GM19397 (cell line): Measurements from ENCODE around the gene RCE1.
"Not testable (repeated sequence)": the region's sequence is repeated elsewhere in the genome, so short reads cannot be mapped to it uniquely, and the experiment has no call there.

Experiments used
- ATAC-seq: cut with Tn5 transposase; IDR thresholded peaks from one replicate; pipeline ENCODE4 v1.9.1; 2021; ENCODE audit warnings: mild to moderate bottlenecking, moderate library complexity; ENCODE audit not compliant: unreplicated experiment

RCE1 gene

GRCh38 chr11:66842896-66843775, at the start of gene RCE1:
TSS of gene RCE1 (plus strand) at chr11:66843441. CDS start at chr11:66843456, 15 bp downstream.
- peak; percentile 86 for ATAC-seq

GRCh38 chr11:66799815-66800214, 43.4 kb upstream of the RCE1 start:
- ATAC-seq = not testable (repeated sequence)

- peak; percentile 52 for ATAC-seq
Observed at GRCh38 chr11:66800720-66801428, 42.4 kb upstream of the RCE1 start.

- no peak for ATAC-seq
Observed at GRCh38 chr11:66809592-66809991, 33.6 kb upstream of the RCE1 start.

GRCh38 chr11:66810576-66811185, 32.6 kb upstream of the RCE1 start:
- no peak for ATAC-seq

- ATAC-seq = no peak
Observed at GRCh38 chr11:66814678-66815077, 28.6 kb upstream of the RCE1 start.

- no peak for ATAC-seq
Observed at GRCh38 chr11:66815646-66816045, 27.6 kb upstream of the RCE1 start.

- ATAC-seq = no peak
Observed at GRCh38 chr11:66818231-66818955, 24.8 kb upstream of the RCE1 start.

- no peak for ATAC-seq
Observed at GRCh38 chr11:66820381-66820780, 22.9 kb upstream of the RCE1 start.

GRCh38 chr11:66820901-66821300, 22.3 kb upstream of the RCE1 start:
- ATAC-seq = no peak

- no peak for ATAC-seq
Observed at GRCh38 chr11:66823700-66824099, 19.5 kb upstream of the RCE1 start.

GRCh38 chr11:66824573-66824972, 18.7 kb upstream of the RCE1 start:
- ATAC-seq = not testable (repeated sequence)

GRCh38 chr11:66834539-66834845, 8.7 kb upstream of the RCE1 start:
- no peak for ATAC-seq

- no peak for ATAC-seq
Observed at GRCh38 chr11:66834943-66835342, 8.3 kb upstream of the RCE1 start.

GRCh38 chr11:66835768-66836405, 7.4 kb upstream of the RCE1 start:
- no peak for ATAC-seq

- no peak for ATAC-seq
Observed at GRCh38 chr11:66840317-66841091, 2.7 kb upstream of the RCE1 start.

GRCh38 chr11:66841861-66842260, 1.4 kb upstream of the RCE1 start:
- no peak for ATAC-seq

- no peak for ATAC-seq
Observed at GRCh38 chr11:66842501-66842895, 743 bp upstream of the RCE1 start.

GRCh38 chr11:66843776-66844495, 695 bp downstream of the RCE1 start:
- no peak for ATAC-seq
